H9 (cell line): Measurements from ENCODE around the gene CYTH3. TPM values are rescaled to one million over a fixed set of nuclear protein-coding genes. Genes with fewer than 3 reads are reported as not detected.

Experiments used
- DNase-seq: peaks from one replicate; pipeline ENCODE4 v3.0.0-alpha.2; 2017
- H2AFZ ChIP-seq: one replicate; pipeline ENCODE4 v1.6.1; 2013; ENCODE audit warnings: mild to moderate bottlenecking, low read length, control low read depth, moderate library complexity
- H2AK5ac ChIP-seq: 2 replicates; pipeline ENCODE4 v1.6.1; 2013; ENCODE audit warnings: low read length, control low read depth, mixed read lengths; ENCODE audit not compliant: insufficient read length
- H2BK120ac ChIP-seq: one replicate; pipeline ENCODE4 v1.6.1; 2013; ENCODE audit warnings: low read depth, mild to moderate bottlenecking, low read length, control low read depth, inconsistent platforms; ENCODE audit not compliant: poor library complexity, severe bottlenecking
- H2BK12ac ChIP-seq: 2 replicates; pipeline ENCODE4 v1.6.1; 2013; ENCODE audit warnings: low read length, control low read depth, mixed read lengths, low read depth; ENCODE audit not compliant: insufficient read length
- H2BK15ac ChIP-seq: 2 replicates; pipeline ENCODE4 v1.6.1; 2013; ENCODE audit warnings: low read depth, low read length, control low read depth
- H2BK20ac ChIP-seq: one replicate; pipeline ENCODE4 v1.6.1; 2013; ENCODE audit warnings: low read depth, mild to moderate bottlenecking, low read length, control low read depth, inconsistent platforms; ENCODE audit not compliant: poor library complexity, severe bottlenecking
- H2BK5ac ChIP-seq: 2 replicates; pipeline ENCODE4 v1.6.1; 2013; ENCODE audit warnings: low read length, control low read depth, mixed read lengths; ENCODE audit not compliant: insufficient read length
- H3K14ac ChIP-seq: 2 replicates; pipeline ENCODE4 v1.6.1; 2013; ENCODE audit warnings: low read length, control low read depth; ENCODE audit not compliant: insufficient read depth
- H3K18ac ChIP-seq: 2 replicates; pipeline ENCODE4 v1.6.1; 2013; ENCODE audit warnings: low read depth, mild to moderate bottlenecking, mixed read lengths, low read length, control low read depth; ENCODE audit not compliant: insufficient read length
- H3K23ac ChIP-seq: 2 replicates; pipeline ENCODE4 v1.6.1; 2013; ENCODE audit warnings: low read length, control low read depth, mixed read lengths, low read depth; ENCODE audit not compliant: insufficient read length
- H3K23me2 ChIP-seq: 2 replicates; pipeline ENCODE4 v1.6.1; 2013; ENCODE audit warnings: low read depth, mild to moderate bottlenecking, mixed read lengths, low read length, control low read depth; ENCODE audit not compliant: insufficient read length, poor library complexity, severe bottlenecking
- H3K27ac ChIP-seq: 2 replicates; pipeline ENCODE4 v1.5.1; 2013; ENCODE audit warnings: low read length, control low read depth, mixed read lengths, low read depth; ENCODE audit not compliant: insufficient read length
- H3K27me3 ChIP-seq: 2 replicates; pipeline ENCODE4 v1.6.1; 2013; ENCODE audit warnings: low read length, control low read depth, inconsistent platforms; ENCODE audit not compliant: insufficient read depth
- H3K4ac ChIP-seq: 2 replicates; pipeline ENCODE4 v1.6.1; 2013; ENCODE audit warnings: low read depth, mild to moderate bottlenecking, control low read depth, inconsistent platforms, low read length, moderate library complexity
- H3K4me1 ChIP-seq: 2 replicates; pipeline ENCODE4 v1.6.1; 2013; ENCODE audit warnings: low read length, control low read depth, inconsistent platforms; ENCODE audit not compliant: insufficient read depth
- H3K4me2 ChIP-seq: 2 replicates; pipeline ENCODE4 v1.6.1; 2013; ENCODE audit warnings: low read length, control low read depth, mixed read lengths; ENCODE audit not compliant: insufficient read length, insufficient read depth
- H3K56ac ChIP-seq: 2 replicates; pipeline ENCODE4 v1.6.1; 2013; ENCODE audit warnings: low read depth, mild to moderate bottlenecking, mixed read lengths, low read length, control low read depth; ENCODE audit not compliant: insufficient read length
- H3K79me1 ChIP-seq: 2 replicates; pipeline ENCODE4 v1.6.1; 2013; ENCODE audit warnings: low read depth, mild to moderate bottlenecking, moderate library complexity, low read length, control low read depth, inconsistent platforms; ENCODE audit not compliant: insufficient read depth, poor library complexity, severe bottlenecking
- H3K79me2 ChIP-seq: 2 replicates; pipeline ENCODE4 v1.6.1; 2013; ENCODE audit warnings: low read length, control low read depth, inconsistent platforms; ENCODE audit not compliant: insufficient read depth
- H3K9ac ChIP-seq: 2 replicates; pipeline ENCODE4 v1.6.1; 2013; ENCODE audit warnings: low read length, control low read depth, mixed read lengths; ENCODE audit not compliant: insufficient read length; ENCODE audit errors: extremely low read depth
- H3K9me3 ChIP-seq: one replicate; pipeline ENCODE4 v1.6.1; 2013; ENCODE audit warnings: low read depth, low read length, inconsistent platforms; ENCODE audit not compliant: control insufficient read depth
- H3T11ph ChIP-seq: one replicate; pipeline ENCODE4 v1.6.1; 2013; ENCODE audit warnings: mild to moderate bottlenecking, low read length, control low read depth, inconsistent platforms
- H4K20me1 ChIP-seq: one replicate; pipeline ENCODE4 v1.6.1; 2013; ENCODE audit not compliant: control insufficient read depth, insufficient read length, insufficient read depth
- H4K5ac ChIP-seq: 2 replicates; pipeline ENCODE4 v1.6.1; 2013; ENCODE audit warnings: low read depth, mild to moderate bottlenecking, mixed read lengths, low read length, control low read depth; ENCODE audit not compliant: insufficient read length
- H4K8ac ChIP-seq: replicated peaks from 2 replicates; pipeline ENCODE4 v1.6.1; 2013; ENCODE audit warnings: low read length, control low read depth, mixed read lengths, low read depth; ENCODE audit not compliant: insufficient read length
- H4K91ac ChIP-seq: 2 replicates; pipeline ENCODE4 v1.6.1; 2013; ENCODE audit warnings: low read depth, mild to moderate bottlenecking, moderate library complexity, mixed read lengths, low read length, control low read depth; ENCODE audit not compliant: insufficient read length
- H3K27ac Mint-ChIP-seq, 3 experiments: 2 replicates in 2 of 3; 3 replicates in 1 of 3; pipeline ENCODE4 v1.8.0; 2020 to 2021; ENCODE audit warnings: mixed read lengths in 3 of 3, mild to moderate bottlenecking in 1 of 3, moderate library complexity in 1 of 3
- H3K27me3 Mint-ChIP-seq: 2 replicates; pipeline ENCODE4 v1.8.0; 2021; ENCODE audit warnings: low read depth, mild to moderate bottlenecking, moderate library complexity, mixed read lengths
- H3K36me3 Mint-ChIP-seq, 3 experiments: 2 replicates in 2 of 3; 3 replicates in 1 of 3; pipeline ENCODE4 v1.8.0; 2020 to 2021; ENCODE audit warnings: low read depth in 3 of 3, mixed read lengths in 3 of 3; ENCODE audit not compliant: insufficient read depth in 1 of 3
- H3K4me1 Mint-ChIP-seq, 2 experiments: 2 replicates each; pipeline ENCODE4 v1.8.0; 2020; ENCODE audit warnings: mixed read lengths in 2 of 2
- H3K4me3 Mint-ChIP-seq, 2 experiments: 2 replicates in 1 of 2; 3 replicates in 1 of 2; pipeline ENCODE4 v1.8.0; 2020 to 2021; ENCODE audit warnings: mild to moderate bottlenecking in 2 of 2, mixed read lengths in 2 of 2, moderate library complexity in 1 of 2
- H3K9me3 Mint-ChIP-seq, 2 experiments: 2 replicates in 1 of 2; 3 replicates in 1 of 2; pipeline ENCODE4 v1.8.0; 2020; ENCODE audit warnings: mild to moderate bottlenecking in 2 of 2, mixed read lengths in 2 of 2, moderate library complexity in 1 of 2
- WGBS: extraction: QIAGEN DNeasy Blood & Tissue Kit; methylation state at CpG from one replicate; pipeline ENCODE4 v1.1.7; 2013; ENCODE audit warnings: missing lambda C conversion rate, low lambda C conversion rate, mixed read lengths; ENCODE audit not compliant: insufficient read length; ENCODE audit errors: extremely low coverage; 5-methylcytosine and 5-hydroxymethylcytosine counted together
- total RNA-seq: library from RNA; stranded (reverse); gene quantifications from 2 replicates; pipeline ENCODE4 v1.2.1, GENCODE V29; 2021
- TF ChIP-seq, protein P1 (sequence below): fragments of 200-600 bp; sonication (generic); conservative IDR thresholded peaks from 3 replicates; pipeline ENCODE4 v1.8.0; 2021; ENCODE audit warnings: antibody characterized with exemption, mild to moderate bottlenecking

Gene CYTH3
- total RNA-seq, 1 experiment from 2014 or later, result 12.3 TPM

DNA sequence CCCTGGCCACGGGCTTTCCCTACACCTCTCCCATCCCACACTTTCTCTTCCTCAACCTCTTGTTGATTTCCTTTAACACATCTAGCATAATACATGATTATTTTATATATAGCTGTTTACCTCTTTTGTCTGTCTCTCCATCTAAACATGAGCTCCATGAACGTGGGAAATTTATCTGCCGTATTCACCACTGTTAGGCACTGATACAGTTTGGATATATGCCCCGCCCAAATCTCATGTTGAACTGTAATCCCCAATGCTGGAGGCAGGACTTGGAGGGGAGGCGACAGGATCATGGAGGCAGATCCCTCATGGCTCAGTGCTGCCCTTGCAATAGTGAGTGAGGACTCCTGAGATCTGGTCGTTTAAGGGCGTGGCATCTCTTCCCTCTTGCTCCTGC, 5.7 kb downstream of the CYTH3 start:
- no peak overlapping the region for H3K4me3 Mint-ChIP-seq
- no peaks in the 10 kb centered on the region for H3K9me3 Mint-ChIP-seq
- H4K20me1 ChIP-seq, result peaks cover 3% of the 10 kb centered on the region
- H3K4ac ChIP-seq, result no peak overlapping the region
- TF ChIP-seq, protein P1, sequence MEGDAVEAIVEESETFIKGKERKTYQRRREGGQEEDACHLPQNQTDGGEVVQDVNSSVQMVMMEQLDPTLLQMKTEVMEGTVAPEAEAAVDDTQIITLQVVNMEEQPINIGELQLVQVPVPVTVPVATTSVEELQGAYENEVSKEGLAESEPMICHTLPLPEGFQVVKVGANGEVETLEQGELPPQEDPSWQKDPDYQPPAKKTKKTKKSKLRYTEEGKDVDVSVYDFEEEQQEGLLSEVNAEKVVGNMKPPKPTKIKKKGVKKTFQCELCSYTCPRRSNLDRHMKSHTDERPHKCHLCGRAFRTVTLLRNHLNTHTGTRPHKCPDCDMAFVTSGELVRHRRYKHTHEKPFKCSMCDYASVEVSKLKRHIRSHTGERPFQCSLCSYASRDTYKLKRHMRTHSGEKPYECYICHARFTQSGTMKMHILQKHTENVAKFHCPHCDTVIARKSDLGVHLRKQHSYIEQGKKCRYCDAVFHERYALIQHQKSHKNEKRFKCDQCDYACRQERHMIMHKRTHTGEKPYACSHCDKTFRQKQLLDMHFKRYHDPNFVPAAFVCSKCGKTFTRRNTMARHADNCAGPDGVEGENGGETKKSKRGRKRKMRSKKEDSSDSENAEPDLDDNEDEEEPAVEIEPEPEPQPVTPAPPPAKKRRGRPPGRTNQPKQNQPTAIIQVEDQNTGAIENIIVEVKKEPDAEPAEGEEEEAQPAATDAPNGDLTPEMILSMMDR, result no peak
- peaks cover 6% of the 10 kb centered on the region; the same call in 1 of the 2 replicates for H3K4me1 ChIP-seq
- no peak overlapping the region for H3K27ac ChIP-seq
- no peak overlapping the region for H3K23ac ChIP-seq
- H3K4me2 ChIP-seq, result no peak overlapping the region
- H3K9me3 ChIP-seq, result no peaks in the 10 kb centered on the region
- no peak overlapping the region for H4K5ac ChIP-seq
- H2BK5ac ChIP-seq, result no peak overlapping the region
- no peak overlapping the region for H2BK12ac ChIP-seq
- H3K56ac ChIP-seq, result no peak overlapping the region
- no CpG with 5 or more reads among the region's 7 CpGs for WGBS
- H3K9ac ChIP-seq, result no peak overlapping the region
- H3K36me3 Mint-ChIP-seq, result no peaks in the 10 kb centered on the region
- H2BK20ac ChIP-seq, result no peak overlapping the region
- H3K4me1 Mint-ChIP-seq, result peaks cover 21% of the 10 kb centered on the region in 2 experiments
- H3K27me3 Mint-ChIP-seq, result peaks cover 13% of the 10 kb centered on the region
- no peaks in the 10 kb centered on the region for H3K79me1 ChIP-seq
- peaks cover 9% of the 10 kb centered on the region for H3K23me2 ChIP-seq
- no peak overlapping the region for H2BK120ac ChIP-seq
- H3T11ph ChIP-seq, result no peak overlapping the region
- no peak overlapping the region for H4K8ac ChIP-seq
- H2BK15ac ChIP-seq, result no peak overlapping the region
- no peaks in the 10 kb centered on the region; the same call in 1 of the 2 replicates for H3K27me3 ChIP-seq
- H2AK5ac ChIP-seq, result no peak overlapping the region
- DNase-seq, result no peak
- H2AFZ ChIP-seq, result no peak overlapping the region
- no peak overlapping the region for H3K14ac ChIP-seq
- H3K27ac Mint-ChIP-seq, result no peak overlapping the region
- no peak overlapping the region for H3K18ac ChIP-seq
- no peak overlapping the region for H4K91ac ChIP-seq
- H3K79me2 ChIP-seq, result peaks cover 5% of the 10 kb centered on the region; the same call in 1 of the 2 replicates
